ENCODE results near the gene SCAI.
"Not testable (repeated sequence)": the region's sequence is repeated elsewhere in the genome, so short reads cannot be mapped to it uniquely, and the experiment has no call there.

SCAI gene

GRCh38 chr9:125028041-125028440 is 115.3 kb downstream of the SCAI start:
- DNase-seq (ENCODE audit: low read depth), result no peak

- DNase-seq (ENCODE audit: low read depth), result no peak
Measured at GRCh38 chr9:125024917-125025316, 118.4 kb downstream of the SCAI start.

DNA sequence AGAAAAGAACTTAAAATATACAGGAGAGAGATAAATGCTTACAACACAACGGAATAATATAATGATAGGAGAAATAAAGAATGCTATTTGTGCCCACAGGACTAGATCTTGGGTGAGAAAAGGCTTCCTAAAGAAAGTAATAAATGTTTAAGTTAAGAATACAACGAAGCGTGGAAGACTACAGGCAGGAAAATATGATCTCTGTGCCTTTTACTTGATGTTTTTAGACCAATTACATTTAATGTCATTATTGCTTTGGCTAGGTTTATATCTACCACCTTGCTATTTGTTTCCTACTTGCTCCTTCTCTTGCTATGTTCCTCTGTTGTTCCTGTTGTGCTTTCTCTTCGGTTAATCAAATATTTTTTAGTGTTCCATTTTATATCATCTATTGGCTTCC is 122.3 kb downstream of the SCAI start:
- no peak for DNase-seq (ENCODE audit: low read depth)

DNA sequence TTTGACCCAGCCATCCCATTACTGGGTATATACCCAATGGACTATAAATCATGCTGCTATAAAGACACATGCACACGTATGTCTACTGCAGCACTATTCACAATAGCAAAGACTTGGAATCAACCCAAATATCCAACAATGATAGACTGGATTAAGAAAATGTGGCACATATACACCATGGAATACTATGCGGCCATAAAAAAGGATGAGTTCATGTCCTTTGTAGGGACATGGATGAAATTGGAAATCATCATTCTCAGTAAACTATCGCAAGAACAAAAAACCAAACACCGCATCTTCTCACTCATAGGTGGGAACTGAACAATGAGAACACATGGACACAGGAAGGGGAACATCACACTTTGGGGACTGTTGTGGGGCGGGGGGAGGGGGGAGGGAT is 127.7 kb downstream of the SCAI start:
- not testable (repeated sequence) for DNase-seq (ENCODE audit: low read depth)

DNA sequence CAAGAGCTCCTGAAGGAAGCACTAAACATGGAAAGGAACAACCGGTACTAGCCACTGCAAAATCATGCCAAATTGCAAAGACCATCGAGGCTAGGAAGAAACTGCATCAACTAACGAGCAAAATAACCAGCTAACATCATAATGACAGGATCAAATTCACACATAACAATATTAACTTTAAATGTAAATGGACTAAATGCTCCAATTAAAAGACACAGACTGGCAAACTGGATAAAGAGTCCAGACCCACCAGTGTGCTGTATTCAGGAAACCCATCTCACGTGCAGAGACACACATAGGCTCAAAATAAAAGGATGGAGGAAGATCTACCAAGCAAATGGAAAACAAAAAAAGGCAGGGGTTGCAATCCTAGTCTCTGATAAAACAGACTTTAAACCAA is 131.3 kb downstream of the SCAI start:
- DNase-seq (ENCODE audit: low read depth), result not testable (repeated sequence)

DNA sequence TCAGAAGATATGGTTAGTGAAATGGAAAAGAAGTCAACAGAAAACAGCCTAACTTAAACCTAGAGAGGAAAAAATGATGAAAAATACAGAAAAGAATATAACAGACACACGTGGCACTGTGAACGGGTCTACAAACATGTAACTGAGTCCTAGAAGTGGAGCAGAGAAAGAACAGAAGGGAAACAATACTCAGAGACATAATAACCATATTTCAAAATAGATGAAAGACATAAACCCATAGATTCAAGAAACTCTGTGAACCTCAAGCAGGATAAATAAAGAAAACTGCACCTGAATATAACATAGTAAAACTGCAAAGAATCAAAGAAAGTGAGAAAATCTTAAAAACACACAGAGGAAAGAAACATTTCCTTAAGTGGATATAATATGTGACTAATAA is 134.7 kb downstream of the SCAI start:
- DNase-seq (ENCODE audit: low read depth), result no peak

DNA sequence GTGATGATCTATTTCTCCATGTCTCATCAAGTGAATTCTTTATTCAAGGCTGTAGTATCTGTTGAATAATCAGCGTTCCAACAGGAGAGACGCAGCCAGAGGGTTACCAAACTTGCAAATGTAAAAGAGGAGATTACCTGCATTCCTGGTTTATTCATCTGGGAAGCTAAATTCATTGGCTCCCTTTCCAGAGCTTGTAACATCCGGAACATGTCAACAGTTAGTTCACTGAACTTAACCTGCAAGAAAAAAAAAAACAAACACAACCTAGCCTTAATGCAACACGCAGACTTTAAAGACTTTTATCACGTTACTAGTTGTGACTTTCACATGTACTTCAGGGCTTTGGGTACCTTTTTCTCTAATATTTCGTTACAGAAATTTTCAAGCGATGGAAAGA is 140.0 kb downstream of the SCAI start:
- no peak for DNase-seq (ENCODE audit: low read depth)

GRCh38 chr9:124983698-124984097 is 159.6 kb downstream of the SCAI start:
- DNase-seq (ENCODE audit: low read depth), result no peak

GRCh38 chr9:124980431-124980830 is 162.9 kb downstream of the SCAI start:
- DNase-seq (ENCODE audit: low read depth), result no peak

GRCh38 chr9:124975131-124975530 is 168.2 kb downstream of the SCAI start:
- DNase-seq (ENCODE audit: low read depth), result no peak

DNA sequence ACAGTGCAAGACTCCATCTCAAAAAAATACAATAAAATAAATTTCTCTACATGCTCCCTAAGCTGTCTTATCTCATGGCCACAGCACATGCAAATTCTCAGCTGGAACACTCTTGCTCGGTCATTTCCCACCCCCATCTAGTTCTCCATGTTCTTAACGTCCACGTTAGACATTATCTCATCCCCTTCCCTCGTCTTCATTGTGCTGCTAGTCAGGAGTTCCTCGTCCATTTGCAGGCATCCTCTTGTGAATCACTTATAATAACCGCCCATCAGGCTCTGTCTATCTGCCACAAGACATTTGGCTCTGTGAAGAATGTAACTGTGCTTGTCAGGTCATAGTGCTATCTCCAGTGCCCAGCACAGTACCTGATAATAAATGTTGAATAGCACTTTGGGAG is 169.5 kb downstream of the SCAI start:
- no peak for DNase-seq (ENCODE audit: low read depth)

DNA sequence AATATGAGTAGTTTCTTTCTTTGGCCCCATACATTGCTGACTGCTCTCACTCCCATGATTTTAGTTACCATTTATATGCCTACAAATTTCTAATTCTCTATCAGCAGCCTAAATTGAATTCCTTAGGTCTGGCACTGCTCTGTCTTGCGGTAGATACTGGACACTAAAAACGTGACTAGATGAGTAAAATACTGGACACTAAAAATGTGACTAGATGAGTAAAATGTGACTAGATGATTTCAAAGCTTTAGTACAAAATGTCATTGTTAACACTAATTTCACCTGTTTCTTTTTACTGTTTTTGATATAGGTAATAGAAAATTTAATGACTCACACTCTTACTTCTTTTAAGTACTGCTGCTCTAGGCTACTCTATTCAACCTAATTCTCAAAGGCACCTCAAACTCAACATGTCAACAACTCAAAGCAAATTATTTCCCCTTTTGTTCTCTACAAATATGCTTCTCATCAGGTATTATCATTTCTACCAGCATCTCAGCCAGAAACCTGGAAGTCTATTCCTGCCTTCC is 171.0 kb downstream of the SCAI start:
- no peak for DNase-seq (ENCODE audit: low read depth)

DNA sequence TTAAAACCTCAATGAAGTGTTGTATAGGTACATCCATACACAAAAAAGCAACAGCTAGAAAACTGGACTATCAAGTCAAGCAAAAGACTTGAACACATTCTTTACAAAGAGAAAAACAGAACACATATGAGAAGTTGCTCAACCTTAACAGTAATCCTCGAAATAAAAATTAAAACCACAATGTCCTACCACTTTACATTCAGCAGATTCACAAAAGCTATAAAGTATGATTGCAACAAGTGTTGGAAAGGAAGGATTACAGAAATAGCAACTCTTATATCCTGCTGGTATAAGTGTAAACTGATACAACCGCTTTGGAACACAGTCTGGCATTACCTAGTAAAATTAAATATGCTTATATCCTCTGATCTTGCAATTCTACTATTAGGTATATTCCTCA is 173.9 kb downstream of the SCAI start:
- DNase-seq (ENCODE audit: low read depth), result no peak

- DNase-seq (ENCODE audit: low read depth), result no peak
Measured at GRCh38 chr9:124968238-124968637, 175.1 kb downstream of the SCAI start.

GRCh38 chr9:124965775-124966568 is 177.4 kb downstream of the SCAI start:
- DNase-seq (ENCODE audit: low read depth), result not testable (repeated sequence)

- DNase-seq (ENCODE audit: low read depth), result no peak
Measured at GRCh38 chr9:124964604-124965003, 178.7 kb downstream of the SCAI start.

DNA sequence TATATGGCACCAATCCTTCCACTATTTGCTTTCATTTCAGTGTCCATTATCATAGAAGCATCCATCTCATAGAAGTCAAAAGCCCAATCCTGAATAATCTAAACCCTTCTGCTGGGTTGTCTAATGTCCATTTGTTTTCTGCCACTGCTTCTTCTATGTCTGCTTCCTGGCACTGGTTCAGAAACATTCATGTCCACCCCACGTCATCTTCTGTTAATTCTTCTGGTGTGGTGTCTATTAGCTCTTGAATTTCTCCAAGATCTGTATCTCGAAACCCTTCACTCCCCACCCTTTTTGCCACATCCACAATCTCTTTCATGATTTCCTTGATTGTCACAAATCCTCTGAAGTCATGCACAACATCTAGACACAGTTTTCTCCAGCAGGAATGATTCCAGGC is 179.3 kb downstream of the SCAI start:
- no peak for DNase-seq (ENCODE audit: low read depth)

DNA sequence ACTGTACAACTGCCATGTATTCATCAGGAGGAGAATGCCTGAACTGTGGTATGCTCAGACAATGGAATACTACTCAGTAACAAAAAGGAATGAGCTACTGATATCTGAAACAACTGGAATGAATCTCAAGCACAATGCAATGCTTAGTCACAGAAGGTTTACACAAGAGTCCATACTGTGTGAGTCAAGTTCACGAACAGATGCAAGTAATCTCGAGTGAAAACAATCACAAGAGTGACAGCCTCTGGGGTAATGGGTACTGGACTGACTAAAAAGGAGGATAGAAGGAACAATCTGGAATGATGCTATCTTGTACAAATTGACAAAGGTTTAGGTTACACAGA is 182.9 kb downstream of the SCAI start:
- no peak for DNase-seq (ENCODE audit: low read depth)

- DNase-seq (ENCODE audit: low read depth), result not testable (repeated sequence)
Measured at GRCh38 chr9:124959671-124960408, 183.5 kb downstream of the SCAI start.

GRCh38 chr9:124954255-124954654 is 189.1 kb downstream of the SCAI start:
- DNase-seq (ENCODE audit: low read depth), result no peak

DNA sequence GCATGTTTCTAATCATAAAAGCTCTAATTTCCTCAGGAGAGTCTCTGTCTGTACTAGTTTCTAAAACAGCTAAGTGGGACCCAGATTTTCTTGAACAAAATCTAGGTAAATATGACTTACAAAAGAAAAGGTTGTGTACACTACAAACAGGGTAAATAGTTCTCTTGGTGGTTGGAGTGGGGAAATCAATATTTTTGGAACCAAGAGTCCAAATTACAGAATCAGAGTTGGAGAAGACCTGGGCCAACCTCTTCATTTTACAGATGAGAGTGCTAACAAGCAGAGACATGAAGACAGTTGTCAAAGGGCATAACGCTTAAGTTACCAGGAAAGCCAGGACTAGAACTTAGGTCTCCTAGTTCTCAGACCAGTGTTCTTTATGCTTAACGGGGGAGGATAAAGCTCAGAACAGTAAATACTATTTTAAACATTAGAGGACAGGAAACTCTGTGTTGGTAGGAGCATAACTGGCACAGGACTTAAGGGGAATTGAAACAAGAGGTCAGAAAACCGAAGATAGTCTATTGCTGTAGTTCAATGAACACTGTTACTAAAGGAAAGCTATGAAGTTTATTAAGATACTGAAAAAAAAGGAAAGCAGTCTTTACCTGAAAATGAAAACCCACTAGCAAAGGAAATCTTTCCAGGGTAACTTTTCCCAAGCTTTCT is 193.1 kb downstream of the SCAI start:
- no peak for DNase-seq (ENCODE audit: low read depth)

DNA sequence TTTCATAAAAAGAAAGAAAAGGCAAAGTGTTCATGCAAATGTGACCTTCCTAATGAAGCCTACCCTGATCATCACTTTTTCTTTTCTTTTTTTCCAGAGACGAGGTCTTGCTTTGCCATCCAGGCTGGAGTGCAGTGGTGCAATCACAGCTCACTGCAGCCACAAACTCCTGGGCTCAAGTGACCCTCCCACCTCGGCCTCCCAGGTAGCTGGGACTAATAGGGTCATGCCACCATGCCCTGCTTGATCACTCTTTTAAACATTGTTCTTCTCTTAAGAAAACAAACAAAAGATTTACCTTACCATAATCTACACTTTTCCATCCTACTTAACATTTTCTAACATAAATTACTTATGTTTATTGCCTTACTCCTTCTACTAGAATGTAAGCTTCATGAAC is 193.9 kb downstream of the SCAI start:
- DNase-seq (ENCODE audit: low read depth), result no peak
